B cell (primary cell): ENCODE results near the gene RAMP2. TPM values are rescaled to one million over a fixed set of nuclear protein-coding genes. Genes with fewer than 3 reads are reported as not detected.

ENCODE experiments used
- ATAC-seq: fragments of 200-7000 bp; cut with Tn5 transposase; one replicate; pipeline ENCODE4 v1.10.0; 2021; ENCODE audit warnings: low read depth, mild to moderate bottlenecking, moderate number of reproducible peaks, moderate library complexity
- CTCF ChIA-PET: fragments of 350-600 bp; sonication (Branson Sonifier 250); formaldehyde crosslinking; loops from one replicate; lab custom pipeline; 2021; ENCODE audit warnings: antibody characterized with exemption, inconsistent platforms; lab: Charles Lee
- POLR2A ChIA-PET: fragments of 350-600 bp; sonication (Branson Sonifier 250); formaldehyde crosslinking; loops from one replicate; lab custom pipeline; 2021; ENCODE audit warnings: antibody characterized with exemption; lab: Charles Lee
- DNase-seq: peaks from one replicate; pipeline ENCODE4 v3.0.0; 2013
- H2AFZ ChIP-seq: 2 replicates; pipeline ENCODE4 v1.6.1; 2012; ENCODE audit warnings: mild to moderate bottlenecking, low read depth, low read length; ENCODE audit not compliant: insufficient read depth, poor library complexity, severe bottlenecking
- H3K27ac ChIP-seq, 2 donors: 1 replicate in 1 of 2; 2 replicates in 1 of 2; pipeline ENCODE4 v1.5.1; 2012 to 2013; ENCODE audit warnings: low read length in 2 of 2, mild to moderate bottlenecking in 2 of 2, moderate library complexity in 1 of 2
- H3K27me3 ChIP-seq, 4 experiments: fragments of 200-600 bp in 1 of 4; sonication (generic) in 1 of 4; replicated peaks in 1 of 4; 1 replicate in 2 of 4; 2 replicates in 2 of 4; pipeline versions ENCODE4 v1.6.1 to v1.7.0; 2013 to 2016; ENCODE audit warnings: low read length in 3 of 4, mild to moderate bottlenecking in 2 of 4, mixed read lengths in 1 of 4, moderate library complexity in 1 of 4; ENCODE audit not compliant: insufficient read depth in 4 of 4, control insufficient read depth in 3 of 4; ENCODE audit errors: control extremely low read depth in 1 of 4
- H3K36me3 ChIP-seq, 2 experiments: replicated peaks in 1 of 2; 1 replicate in 1 of 2; 2 replicates in 1 of 2; pipeline versions ENCODE4 v1.6.1 to v1.7.1; 2013; ENCODE audit warnings: low read length in 1 of 2; ENCODE audit not compliant: insufficient read depth in 2 of 2, control insufficient read depth in 1 of 2; ENCODE audit errors: control extremely low read depth in 1 of 2, extremely low read depth in 1 of 2
- H3K4me1 ChIP-seq, 2 donors: fragments of 200-600 bp in 1 of 2; sonication (generic) in 1 of 2; 1 replicate in 1 of 2; 2 replicates in 1 of 2; pipeline versions ENCODE4 v1.5.1 to v1.6.1; 2013 to 2017; ENCODE audit warnings: low read length in 2 of 2; ENCODE audit not compliant: control insufficient read depth in 2 of 2, insufficient read depth in 2 of 2
- H3K4me2 ChIP-seq: replicated peaks from 2 replicates; pipeline ENCODE3; 2012; ENCODE audit warnings: mild to moderate bottlenecking, low read depth, low read length; ENCODE audit not compliant: poor library complexity, severe bottlenecking
- H3K4me3 ChIP-seq, 5 experiments: fragments of 200-600 bp in 1 of 5; sonication (generic) in 1 of 5; 1 replicate in 3 of 5; 2 replicates in 2 of 5; pipeline versions ENCODE4 v1.5.1 to v1.7.0; 2011 to 2016; ENCODE audit warnings: low read length in 4 of 5, mild to moderate bottlenecking in 4 of 5, low read depth in 2 of 5, control low read depth in 1 of 5, moderate library complexity in 1 of 5; ENCODE audit not compliant: insufficient read depth in 1 of 5; ENCODE audit errors: control extremely low read depth in 1 of 5, extremely low read depth in 1 of 5
- H3K79me2 ChIP-seq: fragments of 200-600 bp; sonication (generic); one replicate; pipeline ENCODE4 v1.6.0; 2016; ENCODE audit warnings: low read length; ENCODE audit not compliant: control insufficient read depth, insufficient read depth
- H3K9ac ChIP-seq: fragments of 200-600 bp; sonication (generic); 2 replicates; pipeline ENCODE4 v1.6.1; 2017; ENCODE audit warnings: mild to moderate bottlenecking, low read length, moderate library complexity
- H3K9me3 ChIP-seq, 3 donors: one replicate each; pipeline versions ENCODE4 v1.6.1 to v1.7.1; 2013; ENCODE audit warnings: low read length in 2 of 3; ENCODE audit not compliant: control insufficient read depth in 2 of 3, insufficient read depth in 1 of 3; ENCODE audit errors: control extremely low read depth in 1 of 3
- H4K20me1 ChIP-seq: 2 replicates; pipeline ENCODE4 v1.6.0; 2012; ENCODE audit warnings: mild to moderate bottlenecking, low read length; ENCODE audit not compliant: insufficient read depth, control insufficient read depth, poor library complexity, severe bottlenecking
- H3K27ac Mint-ChIP-seq: one replicate; pipeline ENCODE4 v1.8.0; 2021; ENCODE audit warnings: mixed read lengths
- H3K27me3 Mint-ChIP-seq: one replicate; pipeline ENCODE4 v1.8.0; 2021; ENCODE audit warnings: mixed read lengths
- H3K4me1 Mint-ChIP-seq: one replicate; pipeline ENCODE4 v1.8.0; 2021; ENCODE audit warnings: mixed read lengths
- H3K4me3 Mint-ChIP-seq: one replicate; pipeline ENCODE4 v1.8.0; 2021; ENCODE audit warnings: mixed read lengths
- H3K9me3 Mint-ChIP-seq: one replicate; pipeline ENCODE4 v1.8.0; 2022; ENCODE audit warnings: mixed read lengths; ENCODE audit not compliant: insufficient read depth
- EZH2 ChIP-seq: IDR thresholded peaks from 2 replicates; pipeline ENCODE4 v1.6.1; 2012; ENCODE audit warnings: borderline replicate concordance, low read depth, mild to moderate bottlenecking, moderate library complexity, low read length; ENCODE audit not compliant: insufficient read depth, poor library complexity, severe bottlenecking
- WGBS: methylation state at CpG from one replicate; pipeline ENCODE4 v1.1.5; 2013; ENCODE audit warnings: missing lambda C conversion rate; ENCODE audit not compliant: insufficient coverage; 5-methylcytosine and 5-hydroxymethylcytosine counted together
- intact Hi-C: fragments of 100-400 bp; cut with micrococcal nuclease; formaldehyde crosslinking; loops from one replicate; pipeline ENCODE4 v1.10.0; 2022
- polyA plus RNA-seq: library from polyadenylated mRNA; depleted of rRNA; stranded (reverse); fragments of >200 nt; gene quantifications from 2 replicates; pipeline ENCODE4 v1.2.3, GENCODE V29; 2012
- total RNA-seq, 2 donors: library from RNA; stranded (reverse); fragments of 120-200 nt in 1 of 2; gene quantifications; 1 replicate in 1 of 2; 2 replicates in 1 of 2; pipeline versions ENCODE4 v1.2.3 to v1.2.4, GENCODE V29; 2013 to 2022
- TF ChIP-seq, protein P1 (sequence below): fragments of 200-600 bp; IDR thresholded peaks from one replicate; pipeline ENCODE4 v1.8.0; 2022; ENCODE audit warnings: antibody characterized with exemption, mild to moderate bottlenecking

Gene RAMP2
- total and polyA plus RNA-seq, 2 donors (not counting 1 experiment from before 2014, with no cell fraction given): not detected

GRCh38 chr17:42792545-42792944 lies 31.5 kb downstream of the RAMP2 start:
- WGBS: 76% methylated on average over 3 of the region's 5 CpGs
- ATAC-seq (no peak), DNase-seq (no peak)
- H3K4me3 ChIP-seq: no peak overlapping the region
- H3K27me3 ChIP-seq: peaks cover 0 to 8% (median 0%) of the 10 kb centered on the region in 4 experiments
- peaks cover 4 to 8% of the 10 kb centered on the region in 2 donors for H3K4me1 ChIP-seq
- no peak overlapping the region for H3K9ac ChIP-seq
- H3K9me3 ChIP-seq: no peaks in the 10 kb centered on the region
- ChIA-PET CTCF (no interaction called here), POLR2A (interaction anchor here (0.6 kb wide), 1 partner anchor 16 kb away, joined by 6 read pairs; no protein-coding TSS in a partner anchor)
- no peak overlapping the region for H3K27ac ChIP-seq
- intact Hi-C loops: no loop called here
- H2AFZ ChIP-seq: no peak overlapping the region
- Mint-ChIP-seq H3K9me3 (no peaks in the 10 kb centered on the region), H3K4me3 (no peak overlapping the region), H3K27ac (no peak overlapping the region), H3K27me3 (peaks cover 16% of the 10 kb centered on the region), H3K4me1 (peaks cover 14% of the 10 kb centered on the region)
- H4K20me1 ChIP-seq: no peaks in the 10 kb centered on the region
- peaks cover 13% of the 10 kb centered on the region for H3K79me2 ChIP-seq
- no peak overlapping the region for H3K4me2 ChIP-seq
- peaks cover 0 to 2% of the 10 kb centered on the region in 2 experiments for H3K36me3 ChIP-seq
- TF ChIP-seq, protein P1, sequence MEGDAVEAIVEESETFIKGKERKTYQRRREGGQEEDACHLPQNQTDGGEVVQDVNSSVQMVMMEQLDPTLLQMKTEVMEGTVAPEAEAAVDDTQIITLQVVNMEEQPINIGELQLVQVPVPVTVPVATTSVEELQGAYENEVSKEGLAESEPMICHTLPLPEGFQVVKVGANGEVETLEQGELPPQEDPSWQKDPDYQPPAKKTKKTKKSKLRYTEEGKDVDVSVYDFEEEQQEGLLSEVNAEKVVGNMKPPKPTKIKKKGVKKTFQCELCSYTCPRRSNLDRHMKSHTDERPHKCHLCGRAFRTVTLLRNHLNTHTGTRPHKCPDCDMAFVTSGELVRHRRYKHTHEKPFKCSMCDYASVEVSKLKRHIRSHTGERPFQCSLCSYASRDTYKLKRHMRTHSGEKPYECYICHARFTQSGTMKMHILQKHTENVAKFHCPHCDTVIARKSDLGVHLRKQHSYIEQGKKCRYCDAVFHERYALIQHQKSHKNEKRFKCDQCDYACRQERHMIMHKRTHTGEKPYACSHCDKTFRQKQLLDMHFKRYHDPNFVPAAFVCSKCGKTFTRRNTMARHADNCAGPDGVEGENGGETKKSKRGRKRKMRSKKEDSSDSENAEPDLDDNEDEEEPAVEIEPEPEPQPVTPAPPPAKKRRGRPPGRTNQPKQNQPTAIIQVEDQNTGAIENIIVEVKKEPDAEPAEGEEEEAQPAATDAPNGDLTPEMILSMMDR: no peak
- TF ChIP-seq EZH2: no peak

GRCh38 chr17:42795061-42795460 lies 34.0 kb downstream of the RAMP2 start:
- no peaks in the 10 kb centered on the region for H3K9me3 Mint-ChIP-seq
- H3K4me1 ChIP-seq: peaks cover 14 to 21% of the 10 kb centered on the region in 2 donors
- H3K4me1 Mint-ChIP-seq: peaks cover 27% of the 10 kb centered on the region
- H4K20me1 ChIP-seq: no peaks in the 10 kb centered on the region
- no peak overlapping the region for H3K4me2 ChIP-seq
- H3K27ac ChIP-seq: no peak overlapping the region
- H3K36me3 ChIP-seq: peaks cover 0 to 2% of the 10 kb centered on the region in 2 experiments
- DNase-seq (no peak), ATAC-seq (no peak)
- H3K27me3 ChIP-seq: no peaks in the 10 kb centered on the region
- H3K4me3 Mint-ChIP-seq: no peak overlapping the region
- no peak overlapping the region for H3K9ac ChIP-seq
- H3K27me3 Mint-ChIP-seq: peaks cover 1% of the 10 kb centered on the region
- TF ChIP-seq, protein P1: no peak
- TF ChIP-seq EZH2: no peak
- WGBS: 15% methylated on average over 3 of the region's 4 CpGs
- ChIA-PET POLR2A (interaction anchor here (0.6 kb wide), 1 partner anchor 297 kb away, joined by 5 read pairs; no protein-coding TSS in a partner anchor), CTCF (no interaction called here)
- intact Hi-C loops: no loop called here
- H2AFZ ChIP-seq: no peak overlapping the region
- H3K27ac Mint-ChIP-seq: no peak overlapping the region
- no peak overlapping the region for H3K4me3 ChIP-seq
- peaks cover 23% of the 10 kb centered on the region for H3K79me2 ChIP-seq
- H3K9me3 ChIP-seq: peaks cover 0 to 3% (median 0%) of the 10 kb centered on the region in 3 donors
